Ureter (tissue), 1 donor: Measurements from ENCODE around the gene WWOX. TPM values are rescaled to one million over a fixed set of nuclear protein-coding genes. Genes with fewer than 3 reads are reported as not detected.

Experiments
- DNase-seq: peaks from one replicate; pipeline ENCODE4 v3.0.0-alpha.2; 2020; ENCODE audit warnings: low spot score
- total RNA-seq: library from RNA; stranded (reverse); gene quantifications from one replicate; pipeline ENCODE4 v1.2.4, GENCODE V29; 2023
- donor health status: DM: yes; HTN: yes; CAD: no.

Gene WWOX
- total RNA-seq, 1 donor from 2014 or later = 23.5 TPM

- DNase-seq = no peak
Observed at GRCh38 chr16:79170555-79171246, 1071.2 kb downstream of the WWOX start.

- DNase-seq = no peak
Observed at GRCh38 chr16:79171504-79171903, 1072.0 kb downstream of the WWOX start.

- no peak for DNase-seq
Observed at GRCh38 chr16:79171931-79172705, 1072.7 kb downstream of the WWOX start.

GRCh38 chr16:79172976-79173500, 1073.6 kb downstream of the WWOX start:
- DNase-seq = no peak

GRCh38 chr16:79173919-79174318, 1074.5 kb downstream of the WWOX start:
- DNase-seq = no peak

- no peak for DNase-seq
Observed at GRCh38 chr16:79175286-79176057, 1076.0 kb downstream of the WWOX start.

GRCh38 chr16:79177018-79177417, 1077.6 kb downstream of the WWOX start:
- no peak for DNase-seq

- no peak for DNase-seq
Observed at GRCh38 chr16:79181419-79181818, 1082.0 kb downstream of the WWOX start.

GRCh38 chr16:79182616-79183015, 1083.2 kb downstream of the WWOX start:
- no peak for DNase-seq

- DNase-seq = no peak
Observed at GRCh38 chr16:79183571-79183970, 1084.1 kb downstream of the WWOX start.

- no peak for DNase-seq
Observed at GRCh38 chr16:79184464-79185030, 1085.1 kb downstream of the WWOX start.

GRCh38 chr16:79185711-79186110, 1086.3 kb downstream of the WWOX start:
- DNase-seq = no peak

- DNase-seq = no peak
Observed at GRCh38 chr16:79186196-79186595, 1086.7 kb downstream of the WWOX start.

- no peak for DNase-seq
Observed at GRCh38 chr16:79188115-79188738, 1088.8 kb downstream of the WWOX start.

- DNase-seq = no peak
Observed at GRCh38 chr16:79188739-79189122, 1089.3 kb downstream of the WWOX start.

- DNase-seq = no peak
Observed at GRCh38 chr16:79190542-79190941, 1091.1 kb downstream of the WWOX start.

- DNase-seq = no peak
Observed at GRCh38 chr16:79191933-79192332, 1092.5 kb downstream of the WWOX start.

- DNase-seq = no peak
Observed at GRCh38 chr16:79192904-79193303, 1093.5 kb downstream of the WWOX start.

GRCh38 chr16:79194291-79194690, 1094.8 kb downstream of the WWOX start:
- no peak for DNase-seq

GRCh38 chr16:79195938-79196337, 1096.5 kb downstream of the WWOX start:
- DNase-seq = no peak

GRCh38 chr16:79201436-79201835, 1102.0 kb downstream of the WWOX start:
- no peak for DNase-seq

GRCh38 chr16:79202977-79203376, 1103.5 kb downstream of the WWOX start:
- DNase-seq = no peak
